T-helper 1 cell (primary cell): ENCODE results near the gene F2RL3.
A peak's percentile ranks its signal among the peaks of the same experiment; 100 is the strongest.

Experiments used
- DNase-seq, 5 donors: peaks; one replicate each; pipeline ENCODE4 v3.0.0-alpha.2; 2012 to 2020

The F2RL3 gene

GRCh38 chr19:16875584-16876555 is 12.9 kb upstream of the F2RL3 start:
- no peak for DNase-seq

GRCh38 chr19:16876904-16877361 is 11.9 kb upstream of the F2RL3 start:
- no peak for DNase-seq

- DNase-seq, result no peak
These were observed 11.2 kb upstream of the F2RL3 start for GRCh38 chr19:16877581-16877980.

- no peak for DNase-seq
These were observed 10.4 kb upstream of the F2RL3 start for GRCh38 chr19:16878181-16878965.

GRCh38 chr19:16880884-16881554 is 7.8 kb upstream of the F2RL3 start:
- DNase-seq, result no peak

GRCh38 chr19:16882146-16882545 is 6.7 kb upstream of the F2RL3 start:
- DNase-seq, result no peak

GRCh38 chr19:16883522-16883921 is 5.3 kb upstream of the F2RL3 start:
- DNase-seq, result no peak

- no peak for DNase-seq
These were observed 3.6 kb upstream of the F2RL3 start for GRCh38 chr19:16885166-16885565.

GRCh38 chr19:16886305-16886880 is 2.4 kb upstream of the F2RL3 start:
- no peak for DNase-seq

- no peak for DNase-seq
These were observed 1.2 kb upstream of the F2RL3 start for GRCh38 chr19:16887353-16888265.

GRCh38 chr19:16889366-16889882 is 625 bp downstream of the F2RL3 start:
- DNase-seq, result no peak

- no peak for DNase-seq
These were observed 1.2 kb downstream of the F2RL3 start for GRCh38 chr19:16889883-16890460.

GRCh38 chr19:16890461-16891184 is 1.8 kb downstream of the F2RL3 start:
- DNase-seq, result no peak

GRCh38 chr19:16891696-16892382 is 3.0 kb downstream of the F2RL3 start:
- DNase-seq, result no peak

GRCh38 chr19:16892436-16892835 is 3.6 kb downstream of the F2RL3 start:
- DNase-seq, result no peak

GRCh38 chr19:16892868-16893685 is 4.3 kb downstream of the F2RL3 start:
- peak in 1 of 5 donors; percentile 20 for DNase-seq

- no peak for DNase-seq
These were observed 4.8 kb downstream of the F2RL3 start for GRCh38 chr19:16893686-16893989.

GRCh38 chr19:16894080-16894479 is 5.3 kb downstream of the F2RL3 start:
- no peak for DNase-seq
